ENCODE data around the gene HNF1A.

DNA sequence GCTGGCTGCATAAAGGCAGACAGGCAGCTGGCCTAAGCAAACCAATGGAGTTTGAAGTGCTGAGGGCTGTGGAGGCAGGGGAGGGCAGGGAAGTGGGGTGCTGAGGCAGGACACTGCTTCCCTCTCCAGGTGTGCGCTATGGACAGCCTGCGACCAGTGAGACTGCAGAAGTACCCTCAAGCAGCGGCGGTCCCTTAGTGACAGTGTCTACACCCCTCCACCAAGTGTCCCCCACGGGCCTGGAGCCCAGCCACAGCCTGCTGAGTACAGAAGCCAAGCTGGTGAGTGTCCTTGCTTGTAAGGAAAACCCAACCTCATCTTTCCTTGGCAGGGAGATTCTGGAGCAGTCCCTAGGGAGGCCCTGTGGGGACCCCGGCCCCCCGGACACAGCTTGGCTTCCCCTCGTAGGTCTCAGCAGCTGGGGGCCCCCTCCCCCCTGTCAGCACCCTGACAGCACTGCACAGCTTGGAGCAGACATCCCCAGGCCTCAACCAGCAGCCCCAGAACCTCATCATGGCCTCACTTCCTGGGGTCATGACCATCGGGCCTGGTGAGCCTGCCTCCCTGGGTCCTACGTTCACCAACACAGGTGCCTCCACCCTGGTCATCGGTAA is 17.9 kb downstream of the HNF1A start:
- TF ChIP-seq, protein P1, sequence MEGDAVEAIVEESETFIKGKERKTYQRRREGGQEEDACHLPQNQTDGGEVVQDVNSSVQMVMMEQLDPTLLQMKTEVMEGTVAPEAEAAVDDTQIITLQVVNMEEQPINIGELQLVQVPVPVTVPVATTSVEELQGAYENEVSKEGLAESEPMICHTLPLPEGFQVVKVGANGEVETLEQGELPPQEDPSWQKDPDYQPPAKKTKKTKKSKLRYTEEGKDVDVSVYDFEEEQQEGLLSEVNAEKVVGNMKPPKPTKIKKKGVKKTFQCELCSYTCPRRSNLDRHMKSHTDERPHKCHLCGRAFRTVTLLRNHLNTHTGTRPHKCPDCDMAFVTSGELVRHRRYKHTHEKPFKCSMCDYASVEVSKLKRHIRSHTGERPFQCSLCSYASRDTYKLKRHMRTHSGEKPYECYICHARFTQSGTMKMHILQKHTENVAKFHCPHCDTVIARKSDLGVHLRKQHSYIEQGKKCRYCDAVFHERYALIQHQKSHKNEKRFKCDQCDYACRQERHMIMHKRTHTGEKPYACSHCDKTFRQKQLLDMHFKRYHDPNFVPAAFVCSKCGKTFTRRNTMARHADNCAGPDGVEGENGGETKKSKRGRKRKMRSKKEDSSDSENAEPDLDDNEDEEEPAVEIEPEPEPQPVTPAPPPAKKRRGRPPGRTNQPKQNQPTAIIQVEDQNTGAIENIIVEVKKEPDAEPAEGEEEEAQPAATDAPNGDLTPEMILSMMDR (conservative IDR thresholded peaks at IDR 0.05 in 1 of 2, IDR thresholded peaks at IDR 0.05 in 1 of 2; ENCODE audit: low read depth in 1 of 2, low read length in 2 of 2) = no peak
- TF ChIP-seq EZH2 (IDR thresholded peaks at IDR 0.05; ENCODE audit: low read length, missing control alignments) = no peak

Data from fibroblast of lung (primary cell).